MM.1S (cell line): Measurements from ENCODE around the gene PHETA1.

Experiments
- DNase-seq: peaks from one replicate; pipeline ENCODE4 v3.0.0-alpha.2; 2015
- H2AFZ ChIP-seq: fragments of 300-600 bp; sonication (generic); 2 replicates; pipeline ENCODE4 v1.6.0; 2016; ENCODE audit warnings: antibody characterized with exemption, low read length
- H3F3A ChIP-seq: fragments of 300-600 bp; sonication (generic); 2 replicates; pipeline ENCODE4 v1.6.1; 2016; ENCODE audit warnings: mild to moderate bottlenecking, antibody characterized with exemption, low read length, moderate library complexity, mixed read lengths; ENCODE audit not compliant: insufficient read depth
- H3K27ac ChIP-seq: fragments of 300-600 bp; sonication (generic); 2 replicates; pipeline ENCODE4 v1.5.1; 2016; ENCODE audit warnings: mild to moderate bottlenecking, low read length
- H3K27me3 ChIP-seq: fragments of 300-600 bp; sonication (generic); replicated peaks from 2 replicates; pipeline ENCODE4 v1.6.0; 2016; ENCODE audit warnings: low read length; ENCODE audit not compliant: insufficient read depth
- H3K36me3 ChIP-seq: fragments of 300-600 bp; sonication (generic); replicated peaks from 2 replicates; pipeline ENCODE4 v1.6.1; 2016; ENCODE audit warnings: mild to moderate bottlenecking, low read length, mixed read lengths; ENCODE audit not compliant: insufficient read depth
- H3K4me1 ChIP-seq: fragments of 300-600 bp; sonication (generic); 2 replicates; pipeline ENCODE4 v1.6.1; 2016; ENCODE audit warnings: low read length, mixed read lengths
- H3K4me2 ChIP-seq: fragments of 300-600 bp; sonication (generic); 2 replicates; pipeline ENCODE4 v1.6.0; 2016; ENCODE audit warnings: low read depth, low read length
- H3K4me3 ChIP-seq: fragments of 300-600 bp; sonication (generic); 2 replicates; pipeline ENCODE4 v1.5.1; 2016; ENCODE audit warnings: low read length, mixed read lengths
- H3K79me2 ChIP-seq: fragments of 300-600 bp; sonication (generic); 2 replicates; pipeline ENCODE4 v1.6.1; 2016; ENCODE audit warnings: mixed run types, low read length, mixed read lengths
- H3K9ac ChIP-seq: fragments of 300-600 bp; sonication (generic); 2 replicates; pipeline ENCODE4 v1.6.1; 2016; ENCODE audit warnings: low read length, mixed read lengths
- H3K9me2 ChIP-seq: fragments of 300-600 bp; sonication (generic); replicated peaks from 2 replicates; pipeline ENCODE4 v1.6.1; 2016; ENCODE audit warnings: mild to moderate bottlenecking, low read length, mixed read lengths; ENCODE audit not compliant: insufficient read depth
- H3K9me3 ChIP-seq: fragments of 300-600 bp; sonication (generic); replicated peaks from 2 replicates; pipeline ENCODE4 v1.6.1; 2016; ENCODE audit warnings: mild to moderate bottlenecking, low read length, mixed read lengths; ENCODE audit not compliant: insufficient read depth
- H4K20me1 ChIP-seq: fragments of 300-600 bp; sonication (generic); 2 replicates; pipeline ENCODE4 v1.6.1; 2016; ENCODE audit warnings: mild to moderate bottlenecking, low read length, moderate library complexity, mixed read lengths; ENCODE audit not compliant: insufficient read depth
- CTCF ChIP-seq: fragments of 300-600 bp; sonication (generic); IDR thresholded peaks from 2 replicates; pipeline ENCODE4 v1.5.1; 2016; ENCODE audit warnings: antibody characterized with exemption, low read length, mixed read lengths
- EZH2 ChIP-seq: fragments of 300-600 bp; sonication (generic); optimal IDR thresholded peaks from 2 replicates; pipeline ENCODE3; 2017; ENCODE audit warnings: low read depth, mild to moderate bottlenecking, antibody characterized with exemption, low read length, mixed read lengths
- EZH2phosphoT487 ChIP-seq: fragments of 300-600 bp; sonication (generic); IDR thresholded peaks from 2 replicates; pipeline ENCODE4 v1.6.1; 2018; ENCODE audit warnings: antibody characterized with exemption, low read length

PHETA1 gene

DNA sequence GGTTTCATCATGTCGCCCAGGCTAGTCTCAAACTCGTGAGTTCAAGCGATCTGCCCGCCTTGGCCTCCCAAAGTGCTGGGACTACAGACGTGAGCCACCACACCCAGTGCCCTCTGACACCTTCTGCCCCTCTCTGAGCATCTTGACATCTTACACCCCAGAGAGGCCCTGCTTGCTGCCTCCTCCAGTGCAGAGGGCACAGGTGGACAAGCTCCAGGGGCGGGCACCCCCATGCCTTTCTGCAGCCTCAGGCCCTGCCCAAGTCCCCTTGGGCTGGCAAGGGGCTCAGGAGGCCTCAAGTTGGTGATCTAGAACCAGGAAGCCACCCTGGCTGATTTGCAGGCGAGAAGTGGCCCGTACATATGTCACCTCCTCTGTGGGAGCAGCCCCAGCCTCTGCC, 25.6 kb upstream of the PHETA1 start:
- H4K20me1 ChIP-seq: no peaks in the 10 kb centered on the region
- H3K9me2 ChIP-seq: no peaks in the 10 kb centered on the region
- no peak overlapping the region for H2AFZ ChIP-seq
- DNase-seq: no peak
- no peak overlapping the region for H3K9ac ChIP-seq
- no peaks in the 10 kb centered on the region for H3K36me3 ChIP-seq
- no peaks in the 10 kb centered on the region for H3K9me3 ChIP-seq
- no peaks in the 10 kb centered on the region for H3F3A ChIP-seq
- no peaks in the 10 kb centered on the region for H3K27me3 ChIP-seq
- no peak overlapping the region for H3K4me2 ChIP-seq
- H3K4me3 ChIP-seq: no peak overlapping the region
- H3K79me2 ChIP-seq: no peaks in the 10 kb centered on the region
- no peak for TF ChIP-seq EZH2phosphoT487
- no peak for TF ChIP-seq CTCF
- TF ChIP-seq EZH2: no peak
- no peak overlapping the region for H3K27ac ChIP-seq
- H3K4me1 ChIP-seq: no peaks in the 10 kb centered on the region

DNA sequence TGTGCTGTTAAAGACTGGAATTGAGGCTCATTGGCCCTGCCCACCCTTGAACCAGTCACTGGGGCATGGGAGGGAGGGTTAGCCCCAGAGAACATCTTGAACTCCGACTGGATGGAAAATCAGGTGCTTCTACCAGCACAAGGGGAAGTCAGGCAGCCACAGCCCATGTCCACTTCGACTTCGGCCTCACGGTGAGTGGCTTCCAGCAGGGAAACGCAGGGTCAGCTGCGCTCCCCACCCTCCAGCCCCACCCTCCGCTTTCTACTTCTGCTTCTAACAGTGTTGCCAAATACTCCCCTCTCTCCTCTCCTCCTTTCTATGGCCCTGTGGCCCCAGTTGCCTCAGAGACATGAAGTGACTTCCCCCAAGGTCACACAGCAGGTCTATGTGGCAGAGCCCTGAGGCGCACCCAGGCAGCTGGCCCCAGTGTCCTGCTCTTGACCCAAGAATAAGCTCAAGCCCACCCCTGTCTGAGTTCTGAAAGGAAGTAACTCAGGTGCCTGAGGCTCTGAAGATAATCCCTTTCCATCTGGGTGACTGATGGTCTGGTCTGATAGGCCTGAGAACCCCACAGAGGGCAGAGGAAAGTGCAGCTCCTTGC, 24.9 kb upstream of the PHETA1 start:
- Histone ChIP-seq H3K27me3 (no peaks in the 10 kb centered on the region), H2AFZ (no peak overlapping the region), H3K4me1 (no peaks in the 10 kb centered on the region)

DNA sequence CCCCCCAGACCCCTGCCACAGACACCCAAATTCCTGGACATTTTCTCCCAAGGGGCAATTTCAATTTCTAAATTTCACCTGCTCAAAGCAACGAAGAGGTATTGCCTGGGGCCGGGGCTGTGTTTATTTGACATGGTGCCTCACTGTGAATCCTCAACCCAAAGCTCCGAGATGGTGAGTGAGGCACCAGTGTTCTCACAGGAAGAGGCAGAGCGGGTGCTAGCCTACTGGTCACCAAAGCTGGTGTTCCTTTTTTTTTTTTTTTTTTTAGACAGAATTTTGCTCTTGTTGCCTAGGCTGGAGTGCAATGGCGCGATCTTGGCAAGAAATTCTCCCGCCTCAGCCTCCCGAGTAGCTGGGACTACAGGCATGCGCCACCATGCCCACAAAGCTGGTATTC, 22.0 kb upstream of the PHETA1 start:
- no peak overlapping the region for H2AFZ ChIP-seq
- no peaks in the 10 kb centered on the region for H3K4me1 ChIP-seq
- H3K36me3 ChIP-seq: no peaks in the 10 kb centered on the region
- no peak overlapping the region for H3K4me3 ChIP-seq
- no peak overlapping the region for H3K4me2 ChIP-seq
- no peaks in the 10 kb centered on the region for H3K9me3 ChIP-seq
- H3K27me3 ChIP-seq: no peaks in the 10 kb centered on the region
- H3K27ac ChIP-seq: no peak overlapping the region
- H3K9me2 ChIP-seq: no peaks in the 10 kb centered on the region
- H3K9ac ChIP-seq: no peak overlapping the region
- no peaks in the 10 kb centered on the region for H4K20me1 ChIP-seq
- no peaks in the 10 kb centered on the region for H3F3A ChIP-seq
- no peak for TF ChIP-seq EZH2phosphoT487
- no peak for TF ChIP-seq EZH2
- TF ChIP-seq CTCF: no peak
- H3K79me2 ChIP-seq: no peaks in the 10 kb centered on the region
- no peak for DNase-seq

More for the DNA sequence above, 24.9 kb upstream of the PHETA1 start:
- no peak for TF ChIP-seq CTCF
- TF ChIP-seq EZH2: no peak
- TF ChIP-seq EZH2phosphoT487: no peak
- Histone ChIP-seq H3K79me2 (no peaks in the 10 kb centered on the region), H3K4me3 (no peak overlapping the region), H4K20me1 (no peaks in the 10 kb centered on the region), H3K36me3 (no peaks in the 10 kb centered on the region), H3F3A (no peaks in the 10 kb centered on the region), H3K4me2 (no peak overlapping the region), H3K9ac (no peak overlapping the region), H3K9me3 (no peaks in the 10 kb centered on the region), H3K27ac (no peak overlapping the region), H3K9me2 (no peaks in the 10 kb centered on the region)
- no peak for DNase-seq

GRCh38 chr12:111389635-111390034, 20.7 kb upstream of the PHETA1 start:
- Histone ChIP-seq H4K20me1 (no peaks in the 10 kb centered on the region), H3K9me3 (no peaks in the 10 kb centered on the region), H3F3A (no peaks in the 10 kb centered on the region), H3K9ac (no peak overlapping the region), H2AFZ (no peak overlapping the region), H3K27me3 (no peaks in the 10 kb centered on the region), H3K4me3 (no peak overlapping the region), H3K79me2 (no peaks in the 10 kb centered on the region), H3K4me1 (no peaks in the 10 kb centered on the region), H3K9me2 (no peaks in the 10 kb centered on the region), H3K36me3 (no peaks in the 10 kb centered on the region), H3K27ac (no peak overlapping the region), H3K4me2 (no peak overlapping the region)
- DNase-seq: no peak
- no peak for TF ChIP-seq EZH2phosphoT487
- TF ChIP-seq CTCF: no peak
- no peak for TF ChIP-seq EZH2
